ACHN (cell line): ENCODE data around the gene CTPS2.
"Not testable (repeated sequence)": the region's sequence is repeated elsewhere in the genome, so short reads cannot be mapped to it uniquely, and the experiment has no call there.

Experiments used
- DNase-seq: peaks from one replicate; pipeline ENCODE4 v3.0.0-alpha.2; 2015
- in situ Hi-C: cut with HindIII; loops from 2 replicates; pipeline ENCODE4 v1.10.0; 2017; ENCODE audit warnings: low sequenced_read_pairs, low pct_ligation_motif_present, low pct_unique_long_range_greater_than_20kb

CTPS2 gene

GRCh38 chrX:16716451-16716850, 4.0 kb upstream of the CTPS2 start:
- in situ Hi-C loops, DNase-seq: not testable (repeated sequence)

GRCh38 chrX:16715638-16716037, 3.2 kb upstream of the CTPS2 start:
- in situ Hi-C loops, DNase-seq: not testable (repeated sequence)

- in situ Hi-C loops: no loop called here
- no peak for DNase-seq
Observed at GRCh38 chrX:16714504-16714903, 2.0 kb upstream of the CTPS2 start.

- in situ Hi-C loops: no loop called here
- no peak for DNase-seq
Observed at GRCh38 chrX:16711893-16712547, 449 bp downstream of the CTPS2 start.

- in situ Hi-C loops: no loop called here
- DNase-seq: no peak
Observed at GRCh38 chrX:16711219-16711811, 1.2 kb downstream of the CTPS2 start.

GRCh38 chrX:16708016-16708415, 4.5 kb downstream of the CTPS2 start:
- in situ Hi-C loops: no loop called here
- DNase-seq: no peak

GRCh38 chrX:16705370-16705769, 7.1 kb downstream of the CTPS2 start:
- in situ Hi-C loops: no loop called here
- DNase-seq: no peak

- in situ Hi-C loops: no loop called here
- DNase-seq: no peak
Observed at GRCh38 chrX:16702700-16703599, 9.5 kb downstream of the CTPS2 start.

GRCh38 chrX:16700734-16701133, 11.7 kb downstream of the CTPS2 start:
- no peak for DNase-seq
- in situ Hi-C loops: no loop called here

- no peak for DNase-seq
- in situ Hi-C loops: no loop called here
Observed at GRCh38 chrX:16699389-16699788, 13.1 kb downstream of the CTPS2 start.

GRCh38 chrX:16696956-16697355, 15.5 kb downstream of the CTPS2 start:
- in situ Hi-C loops: no loop called here
- no peak for DNase-seq

- DNase-seq: peak; percentile 40
- in situ Hi-C loops: no loop called here
Observed at GRCh38 chrX:16695079-16695676, 17.3 kb downstream of the CTPS2 start.

- no peak for DNase-seq
- in situ Hi-C loops: no loop called here
Observed at GRCh38 chrX:16687514-16687913, 25.0 kb downstream of the CTPS2 start.

- DNase-seq: no peak
- in situ Hi-C loops: no loop called here
Observed at GRCh38 chrX:16683007-16683664, 29.3 kb downstream of the CTPS2 start.

GRCh38 chrX:16678689-16679088, 33.8 kb downstream of the CTPS2 start:
- in situ Hi-C loops: no loop called here
- no peak for DNase-seq

- in situ Hi-C loops: no loop called here
- DNase-seq: peak; percentile 25
Observed at GRCh38 chrX:16671005-16671404, 41.5 kb downstream of the CTPS2 start.

- in situ Hi-C loops: no loop called here
- no peak for DNase-seq
Observed at GRCh38 chrX:16666541-16666940, 45.9 kb downstream of the CTPS2 start.

GRCh38 chrX:16665089-16665488, 47.4 kb downstream of the CTPS2 start:
- in situ Hi-C loops: no loop called here
- DNase-seq: no peak

GRCh38 chrX:16664626-16665025, 47.8 kb downstream of the CTPS2 start:
- in situ Hi-C loops: no loop called here
- DNase-seq: no peak
